Astrocyte of the cerebellum (primary cell): ENCODE data around the gene EMX2.

Source experiments
- DNase-seq: peaks from one replicate; pipeline ENCODE4 v3.0.0-alpha.2; 2011; ENCODE audit warnings: low read depth
- H3K4me3 ChIP-seq: 2 replicates; pipeline ENCODE4 v1.5.1; 2011; ENCODE audit warnings: mild to moderate bottlenecking, low read depth, low read length, moderate library complexity
- CTCF ChIP-seq: IDR thresholded peaks from 2 replicates; pipeline ENCODE4 v1.5.1; 2012; ENCODE audit warnings: low read length, low read depth, moderate library complexity, mild to moderate bottlenecking; ENCODE audit errors: missing control alignments
- in situ Hi-C: cut with HindIII; loops from 2 replicates; pipeline ENCODE4 v1.10.0; 2017; ENCODE audit warnings: low sequenced_read_pairs

EMX2 gene

GRCh38 chr10:117568334-117568733 lies 25.8 kb downstream of the EMX2 start:
- DNase-seq: no peak
- in situ Hi-C loops: no loop called here
- TF ChIP-seq CTCF: no peak
- H3K4me3 ChIP-seq: no peak overlapping the region

DNA sequence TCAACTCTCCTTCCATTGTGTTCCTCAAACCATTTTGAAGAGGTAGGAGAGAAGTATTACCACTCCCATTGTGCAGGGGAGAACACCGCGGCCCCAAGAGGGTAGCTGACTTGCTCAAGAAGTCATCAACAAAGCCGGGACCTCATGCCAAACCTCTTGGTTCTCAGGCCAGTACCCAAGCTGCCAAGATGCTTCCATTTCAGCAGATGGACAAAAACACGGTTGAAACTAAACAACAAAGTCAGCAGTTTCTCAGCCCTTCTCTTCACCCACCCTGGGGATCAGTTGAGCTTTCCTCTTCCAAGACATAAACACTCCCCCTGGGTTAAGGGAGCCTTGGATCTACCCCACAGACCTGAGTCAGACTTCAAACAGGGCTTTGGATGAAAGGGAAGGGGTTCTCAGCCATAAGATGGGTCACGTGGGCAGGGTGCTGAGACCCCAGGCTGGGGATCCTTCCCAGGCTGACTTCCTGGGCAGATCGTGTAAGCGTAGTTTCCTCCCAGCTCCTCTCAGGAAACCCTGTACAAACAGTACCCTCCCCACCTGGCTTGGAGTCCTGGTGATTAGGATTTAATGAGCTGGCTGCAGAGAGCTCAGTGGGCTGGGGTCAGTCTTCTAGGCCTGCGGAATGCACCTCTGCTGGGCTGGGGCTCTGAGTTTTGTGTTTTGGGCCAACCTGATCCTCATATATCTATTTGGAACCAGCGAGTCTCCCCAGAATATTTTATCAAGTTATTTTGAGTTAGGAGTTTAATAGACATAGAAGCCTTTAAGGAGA lies 27.3 kb downstream of the EMX2 start:
- TF ChIP-seq CTCF: no peak
- no peak overlapping the region for H3K4me3 ChIP-seq
- no peak for DNase-seq
- in situ Hi-C loops: no loop called here

- in situ Hi-C loops: no loop called here
Measured at GRCh38 chr10:117570880-117571279, 28.3 kb downstream of the EMX2 start.

GRCh38 chr10:117574498-117575146 lies 32.1 kb downstream of the EMX2 start:
- in situ Hi-C loops: no loop called here
- H3K4me3 ChIP-seq: no peak overlapping the region
- DNase-seq: no peak
- TF ChIP-seq CTCF: no peak

More at GRCh38 chr10:117570880-117571279, 28.3 kb downstream of the EMX2 start:
- no peak overlapping the region for H3K4me3 ChIP-seq
- DNase-seq: no peak
- TF ChIP-seq CTCF: no peak

DNA sequence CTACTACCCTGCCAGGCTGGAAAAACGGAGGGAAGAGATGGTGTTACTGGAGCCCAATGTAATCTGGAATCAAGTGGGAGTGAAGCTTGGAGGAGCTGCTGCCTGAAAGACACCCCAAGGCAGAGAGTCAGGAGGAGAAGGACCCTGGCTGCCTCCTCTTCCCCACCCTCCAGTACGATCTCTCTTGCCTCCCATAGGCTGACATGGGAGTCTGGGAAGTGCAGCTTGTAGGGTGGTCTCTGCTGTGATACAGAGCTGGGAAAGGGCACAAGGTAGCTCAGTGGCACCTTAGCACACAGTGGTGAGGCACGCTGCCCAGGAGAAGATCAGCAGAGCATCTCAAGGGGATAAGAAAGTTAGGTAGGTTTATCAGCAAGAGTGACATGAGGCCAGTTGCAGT lies 35.9 kb downstream of the EMX2 start:
- in situ Hi-C loops: no loop called here
- no peak for DNase-seq
- no peak for TF ChIP-seq CTCF
- no peak overlapping the region for H3K4me3 ChIP-seq

- DNase-seq: no peak
- TF ChIP-seq CTCF: no peak
- H3K4me3 ChIP-seq: no peak overlapping the region
- in situ Hi-C loops: no loop called here
Measured at GRCh38 chr10:117578999-117579590, 36.5 kb downstream of the EMX2 start.
